H9 (cell line): ENCODE results near the gene SV2C. TPM values are rescaled to one million over a fixed set of nuclear protein-coding genes. Genes with fewer than 3 reads are reported as not detected.

ENCODE experiments used
- DNase-seq: peaks from one replicate; pipeline ENCODE4 v3.0.0-alpha.2; 2017
- H2AFZ ChIP-seq: one replicate; pipeline ENCODE4 v1.6.1; 2013; ENCODE audit warnings: mild to moderate bottlenecking, low read length, control low read depth, moderate library complexity
- H2AK5ac ChIP-seq: 2 replicates; pipeline ENCODE4 v1.6.1; 2013; ENCODE audit warnings: low read length, control low read depth, mixed read lengths; ENCODE audit not compliant: insufficient read length
- H2BK120ac ChIP-seq: one replicate; pipeline ENCODE4 v1.6.1; 2013; ENCODE audit warnings: low read depth, mild to moderate bottlenecking, low read length, control low read depth, inconsistent platforms; ENCODE audit not compliant: poor library complexity, severe bottlenecking
- H2BK12ac ChIP-seq: 2 replicates; pipeline ENCODE4 v1.6.1; 2013; ENCODE audit warnings: low read length, control low read depth, mixed read lengths, low read depth; ENCODE audit not compliant: insufficient read length
- H2BK15ac ChIP-seq: 2 replicates; pipeline ENCODE4 v1.6.1; 2013; ENCODE audit warnings: low read depth, low read length, control low read depth
- H2BK20ac ChIP-seq: one replicate; pipeline ENCODE4 v1.6.1; 2013; ENCODE audit warnings: low read depth, mild to moderate bottlenecking, low read length, control low read depth, inconsistent platforms; ENCODE audit not compliant: poor library complexity, severe bottlenecking
- H2BK5ac ChIP-seq: 2 replicates; pipeline ENCODE4 v1.6.1; 2013; ENCODE audit warnings: low read length, control low read depth, mixed read lengths; ENCODE audit not compliant: insufficient read length
- H3K14ac ChIP-seq: 2 replicates; pipeline ENCODE4 v1.6.1; 2013; ENCODE audit warnings: low read length, control low read depth; ENCODE audit not compliant: insufficient read depth
- H3K18ac ChIP-seq: 2 replicates; pipeline ENCODE4 v1.6.1; 2013; ENCODE audit warnings: low read depth, mild to moderate bottlenecking, mixed read lengths, low read length, control low read depth; ENCODE audit not compliant: insufficient read length
- H3K23ac ChIP-seq: 2 replicates; pipeline ENCODE4 v1.6.1; 2013; ENCODE audit warnings: low read length, control low read depth, mixed read lengths, low read depth; ENCODE audit not compliant: insufficient read length
- H3K23me2 ChIP-seq: 2 replicates; pipeline ENCODE4 v1.6.1; 2013; ENCODE audit warnings: low read depth, mild to moderate bottlenecking, mixed read lengths, low read length, control low read depth; ENCODE audit not compliant: insufficient read length, poor library complexity, severe bottlenecking
- H3K27ac ChIP-seq: 2 replicates; pipeline ENCODE4 v1.5.1; 2013; ENCODE audit warnings: low read length, control low read depth, mixed read lengths, low read depth; ENCODE audit not compliant: insufficient read length
- H3K27me3 ChIP-seq: 2 replicates; pipeline ENCODE4 v1.6.1; 2013; ENCODE audit warnings: low read length, control low read depth, inconsistent platforms; ENCODE audit not compliant: insufficient read depth
- H3K4ac ChIP-seq: 2 replicates; pipeline ENCODE4 v1.6.1; 2013; ENCODE audit warnings: low read depth, mild to moderate bottlenecking, control low read depth, inconsistent platforms, low read length, moderate library complexity
- H3K4me1 ChIP-seq: 2 replicates; pipeline ENCODE4 v1.6.1; 2013; ENCODE audit warnings: low read length, control low read depth, inconsistent platforms; ENCODE audit not compliant: insufficient read depth
- H3K4me2 ChIP-seq: 2 replicates; pipeline ENCODE4 v1.6.1; 2013; ENCODE audit warnings: low read length, control low read depth, mixed read lengths; ENCODE audit not compliant: insufficient read length, insufficient read depth
- H3K56ac ChIP-seq: 2 replicates; pipeline ENCODE4 v1.6.1; 2013; ENCODE audit warnings: low read depth, mild to moderate bottlenecking, mixed read lengths, low read length, control low read depth; ENCODE audit not compliant: insufficient read length
- H3K79me1 ChIP-seq: 2 replicates; pipeline ENCODE4 v1.6.1; 2013; ENCODE audit warnings: low read depth, mild to moderate bottlenecking, moderate library complexity, low read length, control low read depth, inconsistent platforms; ENCODE audit not compliant: insufficient read depth, poor library complexity, severe bottlenecking
- H3K79me2 ChIP-seq: 2 replicates; pipeline ENCODE4 v1.6.1; 2013; ENCODE audit warnings: low read length, control low read depth, inconsistent platforms; ENCODE audit not compliant: insufficient read depth
- H3K9ac ChIP-seq: 2 replicates; pipeline ENCODE4 v1.6.1; 2013; ENCODE audit warnings: low read length, control low read depth, mixed read lengths; ENCODE audit not compliant: insufficient read length; ENCODE audit errors: extremely low read depth
- H3K9me3 ChIP-seq: one replicate; pipeline ENCODE4 v1.6.1; 2013; ENCODE audit warnings: low read depth, low read length, inconsistent platforms; ENCODE audit not compliant: control insufficient read depth
- H3T11ph ChIP-seq: one replicate; pipeline ENCODE4 v1.6.1; 2013; ENCODE audit warnings: mild to moderate bottlenecking, low read length, control low read depth, inconsistent platforms
- H4K20me1 ChIP-seq: one replicate; pipeline ENCODE4 v1.6.1; 2013; ENCODE audit not compliant: control insufficient read depth, insufficient read length, insufficient read depth
- H4K5ac ChIP-seq: 2 replicates; pipeline ENCODE4 v1.6.1; 2013; ENCODE audit warnings: low read depth, mild to moderate bottlenecking, mixed read lengths, low read length, control low read depth; ENCODE audit not compliant: insufficient read length
- H4K8ac ChIP-seq: replicated peaks from 2 replicates; pipeline ENCODE4 v1.6.1; 2013; ENCODE audit warnings: low read length, control low read depth, mixed read lengths, low read depth; ENCODE audit not compliant: insufficient read length
- H4K91ac ChIP-seq: 2 replicates; pipeline ENCODE4 v1.6.1; 2013; ENCODE audit warnings: low read depth, mild to moderate bottlenecking, moderate library complexity, mixed read lengths, low read length, control low read depth; ENCODE audit not compliant: insufficient read length
- H3K27ac Mint-ChIP-seq, 3 experiments: 2 replicates in 2 of 3; 3 replicates in 1 of 3; pipeline ENCODE4 v1.8.0; 2020 to 2021; ENCODE audit warnings: mixed read lengths in 3 of 3, mild to moderate bottlenecking in 1 of 3, moderate library complexity in 1 of 3
- H3K27me3 Mint-ChIP-seq: 2 replicates; pipeline ENCODE4 v1.8.0; 2021; ENCODE audit warnings: low read depth, mild to moderate bottlenecking, moderate library complexity, mixed read lengths
- H3K36me3 Mint-ChIP-seq, 3 experiments: 2 replicates in 2 of 3; 3 replicates in 1 of 3; pipeline ENCODE4 v1.8.0; 2020 to 2021; ENCODE audit warnings: low read depth in 3 of 3, mixed read lengths in 3 of 3; ENCODE audit not compliant: insufficient read depth in 1 of 3
- H3K4me1 Mint-ChIP-seq, 2 experiments: 2 replicates each; pipeline ENCODE4 v1.8.0; 2020; ENCODE audit warnings: mixed read lengths in 2 of 2
- H3K4me3 Mint-ChIP-seq, 2 experiments: 2 replicates in 1 of 2; 3 replicates in 1 of 2; pipeline ENCODE4 v1.8.0; 2020 to 2021; ENCODE audit warnings: mild to moderate bottlenecking in 2 of 2, mixed read lengths in 2 of 2, moderate library complexity in 1 of 2
- H3K9me3 Mint-ChIP-seq, 2 experiments: 2 replicates in 1 of 2; 3 replicates in 1 of 2; pipeline ENCODE4 v1.8.0; 2020; ENCODE audit warnings: mild to moderate bottlenecking in 2 of 2, mixed read lengths in 2 of 2, moderate library complexity in 1 of 2
- CTCF ChIP-seq: fragments of 200-600 bp; sonication (generic); conservative IDR thresholded peaks from 3 replicates; pipeline ENCODE4 v1.8.0; 2021; ENCODE audit warnings: antibody characterized with exemption, mild to moderate bottlenecking
- WGBS: extraction: QIAGEN DNeasy Blood & Tissue Kit; methylation state at CpG from one replicate; pipeline ENCODE4 v1.1.7; 2013; ENCODE audit warnings: missing lambda C conversion rate, low lambda C conversion rate, mixed read lengths; ENCODE audit not compliant: insufficient read length; ENCODE audit errors: extremely low coverage; 5-methylcytosine and 5-hydroxymethylcytosine counted together
- total RNA-seq: library from RNA; stranded (reverse); gene quantifications from 2 replicates; pipeline ENCODE4 v1.2.1, GENCODE V29; 2021

Gene SV2C
- total RNA-seq, 1 experiment from 2014 or later = 0.09 TPM

GRCh38 chr5:76065258-76065657 lies 17.9 kb upstream of the SV2C start:
- Histone ChIP-seq H4K8ac (no peak overlapping the region), H3K4me1 (no peaks in the 10 kb centered on the region), H3K27me3 (no peaks in the 10 kb centered on the region), H3T11ph (no peak overlapping the region), H3K79me2 (no peaks in the 10 kb centered on the region), H3K27ac (no peak overlapping the region), H2AFZ (no peak overlapping the region), H2BK120ac (no peak overlapping the region), H3K4ac (no peak overlapping the region), H2BK12ac (no peak overlapping the region), H3K23me2 (no peaks in the 10 kb centered on the region), H2BK20ac (no peak overlapping the region), H2BK5ac (no peak overlapping the region), H3K56ac (no peak overlapping the region), H3K79me1 (no peaks in the 10 kb centered on the region), H4K91ac (no peak overlapping the region), H2BK15ac (no peak overlapping the region), H3K18ac (no peak overlapping the region), H3K9me3 (no peaks in the 10 kb centered on the region), H3K9ac (no peak overlapping the region), H4K20me1 (no peaks in the 10 kb centered on the region), H3K23ac (no peak overlapping the region), H3K14ac (no peak overlapping the region), H2AK5ac (no peak overlapping the region), H4K5ac (no peak overlapping the region), H3K4me2 (no peak overlapping the region)
- Mint-ChIP-seq H3K4me1 (no peaks in the 10 kb centered on the region), H3K27ac (no peak overlapping the region), H3K27me3 (no peaks in the 10 kb centered on the region), H3K9me3 (no peaks in the 10 kb centered on the region), H3K36me3 (no peaks in the 10 kb centered on the region), H3K4me3 (no peak overlapping the region)
- TF ChIP-seq CTCF = no peak
- no CpG with 5 or more reads among the region's 5 CpGs for WGBS
- no peak for DNase-seq
